ENCODE measurements around the gene KIT.

- no peak for TF ChIP-seq CTCF (IDR thresholded peaks at IDR 0.05)
- no peak for TF ChIP-seq POLR2A (IDR thresholded peaks at IDR 0.05)
Observed at GRCh38 chr4:54723820-54724219, 66.1 kb downstream of the KIT start.
